Measurements from ENCODE around the gene EML2. TPM values are rescaled to one million over a fixed set of nuclear protein-coding genes. Genes with fewer than 3 reads are reported as not detected.

EML2 gene
- total RNA-seq, 1 experiment from 2014 or later, result 33.9 TPM

DNA sequence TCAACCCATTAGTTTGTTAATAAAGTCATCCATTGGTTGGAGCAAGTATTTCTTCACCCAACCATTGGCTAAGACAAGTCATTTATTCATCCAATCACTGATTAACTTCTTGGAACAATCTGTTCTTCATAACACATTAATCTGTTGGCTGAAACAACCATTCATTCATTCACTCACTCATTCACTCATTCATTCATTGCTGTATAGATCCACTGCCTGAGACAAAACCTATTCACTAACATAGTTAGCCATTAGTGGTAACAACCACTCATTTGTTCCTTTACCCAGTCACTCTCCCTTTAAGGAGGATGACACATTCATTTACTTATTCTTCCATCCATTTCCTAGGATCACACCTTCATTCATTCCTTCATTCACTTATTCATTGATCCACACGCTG, 15.2 kb downstream of the EML2 start:
- Histone ChIP-seq H3K4me3 (ENCODE audit: low read depth, low read length) (no peak overlapping the region), H3K4me1 (no peaks in the 10 kb centered on the region), H3K9me3 (no peaks in the 10 kb centered on the region), H3K36me3 (ENCODE audit: control insufficient read depth, insufficient read depth, low read length) (no peaks in the 10 kb centered on the region), H3K27me3 (replicated peaks; ENCODE audit: control insufficient read depth, insufficient read depth, low read length) (no peaks in the 10 kb centered on the region)
- DNase-seq, result no peak
- Mint-ChIP-seq H3K36me3 (ENCODE audit: insufficient read depth, unreplicated experiment) (peaks cover 32% of the 10 kb centered on the region), H3K27me3 (ENCODE audit: insufficient read depth, unreplicated experiment) (no peaks in the 10 kb centered on the region), H3K4me3 (ENCODE audit: unreplicated experiment) (no peak overlapping the region), H3K27ac (ENCODE audit: unreplicated experiment) (no peak overlapping the region), H3K9me3 (ENCODE audit: unreplicated experiment) (no peaks in the 10 kb centered on the region), H3K4me1 (ENCODE audit: low read depth, unreplicated experiment) (no peaks in the 10 kb centered on the region)
- ChIA-PET POLR2A (no interaction called here), CTCF (interaction anchor here (1.4 kb wide), 1 partner anchor 17 kb away, joined by 3 read pairs; no protein-coding TSS in a partner anchor)
- TF ChIP-seq CTCF (IDR thresholded peaks at IDR 0.05; ENCODE audit: insufficient read depth in 1 of 2, low read depth in 1 of 2, low read length in 1 of 2, severe bottlenecking in 1 of 2, unreplicated experiment in 1 of 2), result no peak
- BruUV-seq (replicated peaks), result no TSS peak
- intact Hi-C loops (cut with micrococcal nuclease; ENCODE audit: unreplicated experiment), result no loop called here

DNA sequence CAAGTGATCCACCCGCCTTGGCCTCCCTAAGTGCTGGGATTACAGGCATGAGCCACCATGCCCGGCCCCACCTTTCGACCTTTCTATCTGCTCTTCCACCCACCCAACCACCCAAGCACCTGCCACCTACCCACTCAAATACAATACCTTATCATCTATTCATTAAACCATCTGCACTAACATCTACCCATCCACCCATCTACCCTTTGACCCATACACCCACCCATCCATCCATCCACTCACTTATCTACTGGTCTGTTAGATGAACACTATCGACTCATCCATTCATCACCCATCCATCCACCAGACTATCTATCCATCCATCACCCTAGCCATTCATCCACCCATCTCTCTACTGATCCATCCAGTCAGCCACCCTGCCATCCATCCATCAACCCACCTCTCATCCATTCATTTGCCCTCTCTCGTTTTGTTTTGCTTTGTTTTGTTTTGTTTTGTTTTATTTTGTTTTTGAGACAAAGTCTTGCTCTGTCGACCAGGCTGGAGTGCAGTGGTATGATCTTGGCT, 17.2 kb downstream of the EML2 start:
- intact Hi-C loops (cut with micrococcal nuclease; ENCODE audit: unreplicated experiment), result no loop called here

DNA sequence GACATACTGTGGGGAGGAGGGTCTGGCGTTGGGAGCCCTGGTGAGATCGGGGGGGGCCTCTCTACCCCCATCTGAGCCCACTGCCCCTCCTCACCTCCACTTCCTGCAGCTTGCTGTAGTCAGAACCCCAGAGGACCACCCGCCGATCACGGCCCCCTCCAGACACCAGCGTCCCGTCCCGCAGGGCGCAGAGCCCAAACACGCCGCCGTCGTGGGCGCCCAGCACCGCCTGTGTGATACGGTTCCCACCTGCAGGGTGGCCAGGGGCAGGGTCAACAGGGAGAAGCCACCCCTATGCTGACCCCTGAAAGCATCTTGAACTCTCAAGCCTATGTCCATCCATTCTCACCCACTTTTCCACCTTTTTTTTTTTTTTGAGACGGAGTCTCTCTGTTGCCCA, 17.8 kb downstream of the EML2 start:
- DNase-seq, result no peak
- ChIA-PET CTCF (no interaction called here), POLR2A (no interaction called here)
- Histone ChIP-seq H3K27me3 (replicated peaks; ENCODE audit: control insufficient read depth, insufficient read depth, low read length) (no peaks in the 10 kb centered on the region), H3K9me3 (no peaks in the 10 kb centered on the region), H3K4me3 (ENCODE audit: low read depth, low read length) (no peak overlapping the region), H3K36me3 (ENCODE audit: control insufficient read depth, insufficient read depth, low read length) (no peaks in the 10 kb centered on the region; the same call in 1 of the 2 replicates), H3K4me1 (no peaks in the 10 kb centered on the region)
- H3K4me3 Mint-ChIP-seq (ENCODE audit: unreplicated experiment), result no peak overlapping the region
- H3K27ac Mint-ChIP-seq (ENCODE audit: unreplicated experiment), result no peak overlapping the region
- no peak for TF ChIP-seq CTCF (IDR thresholded peaks at IDR 0.05; ENCODE audit: insufficient read depth in 1 of 2, low read depth in 1 of 2, low read length in 1 of 2, severe bottlenecking in 1 of 2, unreplicated experiment in 1 of 2)
- H3K9me3 Mint-ChIP-seq (ENCODE audit: unreplicated experiment), result no peaks in the 10 kb centered on the region
- H3K36me3 Mint-ChIP-seq (ENCODE audit: insufficient read depth, unreplicated experiment), result peaks cover 23% of the 10 kb centered on the region
- BruUV-seq (replicated peaks), result no TSS peak
- intact Hi-C loops (cut with micrococcal nuclease; ENCODE audit: unreplicated experiment), result no loop called here
- H3K27me3 Mint-ChIP-seq (ENCODE audit: insufficient read depth, unreplicated experiment), result no peaks in the 10 kb centered on the region
- no peaks in the 10 kb centered on the region for H3K4me1 Mint-ChIP-seq (ENCODE audit: low read depth, unreplicated experiment)

More for the DNA sequence above, 17.2 kb downstream of the EML2 start:
- no peak overlapping the region for H3K4me3 ChIP-seq (ENCODE audit: low read depth, low read length)
- POLR2A ChIA-PET, result no interaction called here
- no TSS peak for BruUV-seq (replicated peaks)
- no peaks in the 10 kb centered on the region for H3K9me3 Mint-ChIP-seq (ENCODE audit: unreplicated experiment)
- no peaks in the 10 kb centered on the region for H3K27me3 Mint-ChIP-seq (ENCODE audit: insufficient read depth, unreplicated experiment)
- TF ChIP-seq CTCF (IDR thresholded peaks at IDR 0.05; ENCODE audit: insufficient read depth in 1 of 2, low read depth in 1 of 2, low read length in 1 of 2, severe bottlenecking in 1 of 2, unreplicated experiment in 1 of 2), result no peak
- H3K9me3 ChIP-seq, result no peaks in the 10 kb centered on the region
- no peak for DNase-seq
- H3K4me1 Mint-ChIP-seq (ENCODE audit: low read depth, unreplicated experiment), result no peaks in the 10 kb centered on the region
- CTCF ChIA-PET, result no interaction called here
- H3K36me3 ChIP-seq (ENCODE audit: control insufficient read depth, insufficient read depth, low read length), result no peaks in the 10 kb centered on the region; the same call in 1 of the 2 replicates
- no peaks in the 10 kb centered on the region for H3K27me3 ChIP-seq (replicated peaks; ENCODE audit: control insufficient read depth, insufficient read depth, low read length)
- H3K4me3 Mint-ChIP-seq (ENCODE audit: unreplicated experiment), result no peak overlapping the region
- H3K27ac Mint-ChIP-seq (ENCODE audit: unreplicated experiment), result no peak overlapping the region
- peaks cover 23% of the 10 kb centered on the region for H3K36me3 Mint-ChIP-seq (ENCODE audit: insufficient read depth, unreplicated experiment)
- H3K4me1 ChIP-seq, result no peaks in the 10 kb centered on the region
